Kidney epithelial cell (primary cell): ENCODE measurements around the gene SVOPL. TPM values are rescaled to one million over a fixed set of nuclear protein-coding genes. Genes with fewer than 3 reads are reported as not detected.

Experiments
- DNase-seq: peaks from one replicate; pipeline ENCODE4 v3.0.0-alpha.2; 2010; ENCODE audit warnings: low read depth
- H3K27me3 ChIP-seq: 2 replicates; pipeline ENCODE4 v1.6.0; 2011; ENCODE audit warnings: low read length; ENCODE audit not compliant: control insufficient read depth, insufficient read depth
- H3K36me3 ChIP-seq: 2 replicates; pipeline ENCODE4 v1.5.1; 2011; ENCODE audit warnings: low read length; ENCODE audit not compliant: control insufficient read depth, insufficient read depth
- H3K4me3 ChIP-seq: 2 replicates; pipeline ENCODE4 v1.5.1; 2011; ENCODE audit warnings: low read depth, mild to moderate bottlenecking, control low read depth, low read length
- CTCF ChIP-seq: IDR thresholded peaks from 2 replicates; pipeline ENCODE4 v1.5.1; 2011; ENCODE audit warnings: mild to moderate bottlenecking, moderate library complexity, low read length, control low read depth, inconsistent platforms; ENCODE audit not compliant: insufficient read depth, poor library complexity, severe bottlenecking
- total RNA-seq: library from RNA; depleted of rRNA; stranded (reverse); fragments of >200 nt; gene quantifications from 2 replicates; pipeline ENCODE4 v1.2.3, GENCODE V29; 2015

The SVOPL gene
- total RNA-seq, 1 donor from 2014 or later = not detected

- no peak for DNase-seq
- TF ChIP-seq CTCF = no peak
- no peak overlapping the region for H3K4me3 ChIP-seq
- H3K36me3 ChIP-seq = no peaks in the 10 kb centered on the region
- no peaks in the 10 kb centered on the region for H3K27me3 ChIP-seq
Observed at GRCh38 chr7:138579136-138579535, 122.0 kb downstream of the SVOPL start.

DNA sequence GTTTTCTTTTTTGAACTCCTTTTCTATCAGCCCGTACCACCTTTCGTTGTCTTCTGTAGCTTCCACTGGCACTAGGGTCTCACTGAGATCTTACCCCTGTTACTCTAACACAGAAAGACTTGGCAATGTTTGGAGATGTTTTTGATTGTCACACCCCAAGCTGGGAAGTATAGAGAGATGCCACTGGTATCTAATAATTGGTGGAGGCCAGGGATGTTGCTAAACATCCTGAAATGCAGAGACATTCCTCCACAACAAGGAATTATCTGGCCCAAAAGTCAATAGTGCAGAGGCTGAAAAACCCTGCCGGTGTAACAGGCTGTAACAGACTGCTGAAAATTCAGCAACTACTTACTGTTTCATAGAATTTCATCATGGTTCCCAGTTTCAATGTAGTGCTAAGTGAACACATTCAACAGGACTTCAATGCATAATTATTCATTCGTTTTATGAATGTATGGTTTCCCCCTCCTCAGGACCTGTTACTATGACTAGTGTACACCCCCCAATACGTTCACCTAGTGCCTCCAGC lies 125.2 kb downstream of the SVOPL start:
- no peak for TF ChIP-seq CTCF
- no peaks in the 10 kb centered on the region for H3K27me3 ChIP-seq
- DNase-seq = no peak
- H3K36me3 ChIP-seq = no peaks in the 10 kb centered on the region
- H3K4me3 ChIP-seq = no peak overlapping the region

DNA sequence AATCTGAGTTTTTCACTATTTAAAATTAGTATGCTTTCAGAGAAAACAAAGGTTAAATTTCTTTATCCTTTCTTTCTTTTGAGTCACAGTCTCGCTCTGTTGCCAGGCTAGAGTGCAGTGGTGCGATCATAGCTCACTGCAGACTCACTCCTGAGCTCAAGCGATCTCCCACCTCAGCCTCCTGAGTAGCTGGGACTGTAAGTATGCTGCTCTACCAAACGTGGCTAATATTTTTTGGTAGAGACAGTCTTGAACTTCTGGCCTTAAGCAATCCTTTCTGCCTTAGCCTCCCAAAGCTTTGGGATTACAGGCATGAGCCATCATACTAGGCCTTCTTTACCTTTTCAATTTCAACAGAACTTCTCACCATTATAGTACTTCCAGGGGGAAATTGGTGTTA lies 127.4 kb downstream of the SVOPL start:
- no peaks in the 10 kb centered on the region for H3K36me3 ChIP-seq
- no peak overlapping the region for H3K4me3 ChIP-seq
- TF ChIP-seq CTCF = no peak
- DNase-seq = no peak
- no peaks in the 10 kb centered on the region for H3K27me3 ChIP-seq

DNA sequence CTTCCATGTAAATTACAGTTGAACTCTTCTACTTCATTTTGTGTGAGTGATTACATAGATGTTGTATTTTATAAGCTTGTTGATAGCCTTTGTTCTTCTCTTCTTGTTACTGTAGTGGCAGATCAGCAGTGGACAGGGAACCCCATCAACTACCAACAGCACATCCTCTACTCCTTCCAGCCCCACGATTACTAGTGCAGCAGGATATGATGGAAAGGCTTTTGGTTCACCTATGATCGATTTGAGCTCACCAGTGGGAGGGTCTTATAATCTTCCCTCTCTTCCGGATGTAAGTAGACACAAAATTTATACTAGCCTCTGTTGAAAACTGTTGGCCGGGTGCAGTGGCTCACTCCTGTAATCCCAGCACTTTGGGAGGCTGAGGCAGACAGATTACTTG lies 130.4 kb downstream of the SVOPL start:
- no peak overlapping the region for H3K4me3 ChIP-seq
- no peaks in the 10 kb centered on the region for H3K36me3 ChIP-seq

DNA sequence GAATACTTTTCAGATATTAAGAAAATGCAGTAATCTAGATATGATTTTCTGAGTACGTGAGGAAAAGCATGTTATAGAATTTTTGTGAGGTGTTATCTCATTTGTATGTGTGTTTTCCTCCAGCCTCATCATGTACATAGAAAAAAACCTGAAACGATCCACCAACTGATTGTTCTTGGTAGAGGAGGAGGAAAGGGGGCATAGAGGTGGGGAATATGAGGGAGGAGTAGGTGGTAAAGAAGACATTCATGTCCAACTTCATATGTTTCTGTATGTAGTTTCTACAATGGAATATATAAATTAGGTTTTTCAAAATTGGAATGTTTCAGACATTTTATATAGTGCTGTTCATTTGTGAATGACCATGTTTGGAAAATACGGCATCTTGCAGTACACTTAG lies 131.7 kb downstream of the SVOPL start:
- H3K36me3 ChIP-seq = no peaks in the 10 kb centered on the region
- no peak for DNase-seq
- no peak overlapping the region for H3K4me3 ChIP-seq
- H3K27me3 ChIP-seq = no peaks in the 10 kb centered on the region
- TF ChIP-seq CTCF = no peak

More for the DNA sequence above, 130.4 kb downstream of the SVOPL start:
- TF ChIP-seq CTCF = no peak
- DNase-seq = no peak
- no peaks in the 10 kb centered on the region for H3K27me3 ChIP-seq

- no peak overlapping the region for H3K4me3 ChIP-seq
- no peaks in the 10 kb centered on the region for H3K36me3 ChIP-seq
Observed at GRCh38 chr7:138568655-138569054, 132.5 kb downstream of the SVOPL start.

More at GRCh38 chr7:138568655-138569054, 132.5 kb downstream of the SVOPL start:
- TF ChIP-seq CTCF = no peak
- DNase-seq = no peak
- no peaks in the 10 kb centered on the region for H3K27me3 ChIP-seq
